Mesodermal cell (in vitro differentiated cells): Measurements from ENCODE around the gene PTBP3.

Experiments used
- H3K27ac ChIP-seq: 2 replicates; pipeline ENCODE4 v1.7.0; 2013; ENCODE audit warnings: mild to moderate bottlenecking, low read depth, low read length, moderate library complexity; ENCODE audit not compliant: severe bottlenecking
- H3K36me3 ChIP-seq: 2 replicates; pipeline ENCODE4 v1.7.1; 2013; ENCODE audit warnings: mild to moderate bottlenecking, low read length, moderate library complexity; ENCODE audit not compliant: control insufficient read depth, insufficient read depth
- H3K4me1 ChIP-seq: one replicate; pipeline ENCODE4 v1.7.1; 2013; ENCODE audit warnings: mild to moderate bottlenecking, low read length; ENCODE audit not compliant: insufficient read depth, control insufficient read depth, poor library complexity, severe bottlenecking
- H3K4me3 ChIP-seq: 2 replicates; pipeline ENCODE4 v1.7.0; 2013; ENCODE audit warnings: low read length, control low read depth, mild to moderate bottlenecking; ENCODE audit not compliant: insufficient read depth, poor library complexity, severe bottlenecking; ENCODE audit errors: extremely low read depth
- H3K9me3 ChIP-seq: 2 replicates; pipeline ENCODE4 v1.7.1; 2013; ENCODE audit warnings: mild to moderate bottlenecking, low read length, moderate library complexity; ENCODE audit not compliant: control insufficient read depth
- WGBS, 2 experiments: methylation state at CpG; one replicate each; pipeline ENCODE4 v1.1.5; 2013; ENCODE audit warnings: missing lambda C conversion rate in 2 of 2; ENCODE audit not compliant: insufficient coverage in 2 of 2; 5-methylcytosine and 5-hydroxymethylcytosine counted together

Gene PTBP3

DNA sequence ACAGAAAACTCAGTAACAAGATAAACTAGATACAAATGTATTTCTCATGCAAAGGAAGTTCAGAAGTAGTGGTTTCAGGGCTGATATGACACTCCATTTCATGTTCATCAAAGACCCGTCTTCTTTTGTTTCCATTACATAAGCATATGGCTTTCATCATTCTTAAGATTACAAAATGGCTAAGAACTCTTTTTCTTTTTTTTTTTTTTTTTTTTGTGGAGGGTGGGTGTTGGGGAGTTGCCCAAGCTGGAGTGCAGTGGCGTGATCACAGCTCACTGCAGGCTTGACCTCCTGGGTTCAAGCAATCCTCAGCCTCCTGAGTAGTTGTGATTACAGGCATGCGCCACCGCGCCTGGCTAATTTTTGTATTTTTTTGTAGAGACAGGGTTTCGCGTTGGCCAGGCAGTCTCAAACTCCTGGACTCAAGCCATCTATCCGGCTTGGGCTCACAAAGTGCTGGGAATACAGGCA, 22.0 kb upstream of the PTBP3 start:
- Histone ChIP-seq H3K9me3 (no peaks in the 10 kb centered on the region), H3K27ac (no peak overlapping the region), H3K4me1 (no peaks in the 10 kb centered on the region), H3K36me3 (no peaks in the 10 kb centered on the region), H3K4me3 (no peak overlapping the region)
- WGBS, 2 experiments = 77 to 92% methylated on average over 5 to 6 of the region's 8 CpGs

GRCh38 chr9:112354081-112354743, 20.8 kb upstream of the PTBP3 start:
- Histone ChIP-seq H3K9me3 (no peaks in the 10 kb centered on the region), H3K4me3 (no peak overlapping the region), H3K27ac (no peak overlapping the region), H3K4me1 (no peaks in the 10 kb centered on the region), H3K36me3 (no peaks in the 10 kb centered on the region)
- WGBS, 2 experiments = 100% methylated on average over 1 of the region's 1 CpG; no CpG with 5 or more reads in 1 of the 2 experiments

DNA sequence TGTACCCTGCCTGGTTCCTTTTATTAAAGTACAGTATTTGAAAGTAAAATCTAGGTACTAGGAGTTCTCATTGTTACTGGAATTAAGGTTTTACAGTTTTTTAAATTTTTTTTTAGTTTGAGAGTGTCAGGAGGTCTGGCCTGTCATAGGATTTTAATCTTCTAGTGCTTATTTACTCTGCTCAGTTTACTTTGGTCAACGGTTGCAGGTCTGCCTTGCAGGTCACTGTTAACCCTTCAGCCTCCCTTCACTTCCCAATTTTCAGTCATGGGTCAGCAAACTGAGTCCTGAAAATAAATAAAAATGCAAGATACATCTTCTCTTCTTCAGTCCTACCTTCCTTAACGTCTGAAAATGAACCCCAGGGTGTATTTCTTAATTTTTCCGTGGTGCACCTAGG, 18.8 kb upstream of the PTBP3 start:
- H3K27ac ChIP-seq = no peak overlapping the region
- no peak overlapping the region for H3K4me3 ChIP-seq
- no peaks in the 10 kb centered on the region for H3K36me3 ChIP-seq
- 77% methylated on average over 3 of the region's 3 CpGs for WGBS, 2 experiments
- no peaks in the 10 kb centered on the region for H3K4me1 ChIP-seq
- H3K9me3 ChIP-seq = no peaks in the 10 kb centered on the region

DNA sequence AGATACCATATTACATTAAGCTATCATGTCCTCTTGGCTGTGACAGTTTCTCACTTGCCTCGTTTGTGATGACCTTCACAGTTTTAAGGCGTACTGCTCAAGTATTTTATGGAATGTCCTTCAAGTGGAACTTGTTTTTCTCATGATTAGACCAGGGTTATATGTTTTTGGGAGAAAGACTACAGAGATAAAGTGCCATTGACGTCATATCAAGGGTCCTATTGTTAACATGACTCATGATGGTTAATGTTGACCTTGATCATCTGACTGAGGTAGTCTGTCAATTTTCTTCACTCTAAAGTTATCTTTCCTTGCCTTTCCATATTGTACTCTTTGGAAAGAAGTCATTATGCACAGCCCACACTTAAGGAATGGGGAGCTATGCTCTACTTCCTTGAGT, 17.8 kb upstream of the PTBP3 start:
- Histone ChIP-seq H3K9me3 (no peaks in the 10 kb centered on the region), H3K4me3 (no peak overlapping the region), H3K36me3 (no peaks in the 10 kb centered on the region), H3K27ac (no peak overlapping the region), H3K4me1 (no peaks in the 10 kb centered on the region)
- WGBS, 2 experiments = 71 to 100% methylated on average over 2 of the region's 3 CpGs

GRCh38 chr9:112349008-112349333, 15.6 kb upstream of the PTBP3 start:
- H3K27ac ChIP-seq = no peak overlapping the region
- 50 to 79% methylated on average over 1 to 2 of the region's 4 CpGs for WGBS, 2 experiments
- H3K4me3 ChIP-seq = no peak overlapping the region
- H3K9me3 ChIP-seq = no peaks in the 10 kb centered on the region
- no peaks in the 10 kb centered on the region for H3K4me1 ChIP-seq
- no peaks in the 10 kb centered on the region for H3K36me3 ChIP-seq

DNA sequence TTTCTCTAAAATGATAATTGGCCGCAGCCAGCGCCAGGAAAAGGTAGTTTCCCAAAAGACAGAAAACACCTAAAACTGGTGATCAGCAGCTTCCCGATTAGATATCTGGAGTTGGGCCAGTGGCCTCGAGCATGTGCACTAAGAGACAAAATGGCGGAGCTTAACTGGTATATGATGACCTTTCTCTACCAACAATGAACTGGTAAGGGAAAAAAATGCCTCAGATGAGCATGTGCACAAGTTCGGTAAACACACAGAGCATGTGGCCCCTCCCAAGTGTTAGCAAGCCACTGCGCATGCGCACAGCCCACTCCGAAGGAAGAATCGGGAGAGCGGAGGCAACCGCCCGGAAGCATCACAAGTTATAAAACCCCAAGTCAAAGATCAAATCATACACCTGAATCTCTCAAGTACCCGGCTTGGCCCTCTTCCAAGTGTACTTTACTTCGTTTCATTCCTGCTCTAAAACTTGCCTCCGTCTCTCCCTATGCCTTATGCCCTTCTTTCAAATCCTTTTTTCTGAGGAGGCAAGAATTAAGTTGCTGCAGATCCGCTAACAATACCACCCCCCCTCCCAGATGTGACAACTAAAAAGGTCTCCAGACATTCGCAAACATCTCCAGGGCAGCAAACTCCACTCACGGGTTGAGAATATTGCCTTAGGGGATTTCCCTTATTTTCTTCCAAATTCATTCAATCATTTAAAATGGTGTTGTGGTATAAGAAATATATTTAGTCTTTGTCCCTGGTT, 15.0 kb upstream of the PTBP3 start:
- Histone ChIP-seq H3K36me3 (no peaks in the 10 kb centered on the region), H3K9me3 (no peaks in the 10 kb centered on the region), H3K4me3 (no peak overlapping the region), H3K27ac (no peak overlapping the region), H3K4me1 (no peaks in the 10 kb centered on the region)
- 77 to 78% methylated on average over 16 to 17 of the region's 19 CpGs for WGBS, 2 experiments

DNA sequence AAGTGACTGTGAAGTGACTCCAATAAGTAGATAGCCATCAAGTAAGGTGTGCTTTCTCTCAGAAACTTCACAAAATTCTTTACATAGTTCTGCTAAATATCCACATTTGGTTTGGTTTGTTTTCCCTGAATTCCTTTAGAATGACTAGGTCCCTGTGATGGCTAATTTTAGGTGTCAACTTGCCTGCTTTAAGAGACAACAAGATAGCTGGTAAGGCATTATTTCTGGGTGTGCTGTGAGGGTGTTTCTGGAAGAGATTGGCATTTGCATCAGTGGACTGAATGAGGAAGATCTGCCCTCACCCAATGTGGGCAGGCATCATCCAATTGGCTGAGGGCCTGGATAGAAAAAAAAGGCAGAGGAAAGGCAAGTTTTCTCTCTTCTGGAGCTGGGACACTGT, 8.3 kb upstream of the PTBP3 start:
- no peaks in the 10 kb centered on the region for H3K36me3 ChIP-seq

GRCh38 chr9:112339886-112340285, 6.5 kb upstream of the PTBP3 start:
- Histone ChIP-seq H3K36me3 (no peaks in the 10 kb centered on the region), H3K9me3 (no peaks in the 10 kb centered on the region), H3K4me3 (no peak overlapping the region), H3K27ac (no peak overlapping the region), H3K4me1 (peaks cover 2% of the 10 kb centered on the region)
- 67 to 82% methylated on average over 1 to 3 of the region's 3 CpGs for WGBS, 2 experiments

More for the DNA sequence above, 8.3 kb upstream of the PTBP3 start:
- peaks cover 2% of the 10 kb centered on the region for H3K4me1 ChIP-seq
- H3K9me3 ChIP-seq = no peaks in the 10 kb centered on the region
- peak overlapping the region; percentile 60 for H3K27ac ChIP-seq
- no peak overlapping the region for H3K4me3 ChIP-seq

- H3K27ac ChIP-seq = no peak overlapping the region
- 83 to 96% methylated on average over 3 of the region's 3 CpGs for WGBS, 2 experiments
These were observed 5.1 kb upstream of the PTBP3 start for GRCh38 chr9:112338561-112338960.

GRCh38 chr9:112337547-112337946, 4.1 kb upstream of the PTBP3 start:
- WGBS, 2 experiments = 50% methylated on average over 1 of the region's 1 CpG; no CpG with 5 or more reads in 1 of the 2 experiments
- Histone ChIP-seq H3K9me3 (no peaks in the 10 kb centered on the region), H3K4me1 (peaks cover 2% of the 10 kb centered on the region), H3K4me3 (no peak overlapping the region), H3K36me3 (no peaks in the 10 kb centered on the region), H3K27ac (no peak overlapping the region)

More at GRCh38 chr9:112338561-112338960, 5.1 kb upstream of the PTBP3 start:
- no peak overlapping the region for H3K4me3 ChIP-seq
- H3K36me3 ChIP-seq = no peaks in the 10 kb centered on the region
- H3K4me1 ChIP-seq = peaks cover 2% of the 10 kb centered on the region
- H3K9me3 ChIP-seq = no peaks in the 10 kb centered on the region

- Histone ChIP-seq H3K36me3 (peaks cover under 1% of the 10 kb centered on the region), H3K27ac (peak overlapping the region; percentile 84), H3K4me1 (no peaks in the 10 kb centered on the region), H3K4me3 (peak overlapping the region; percentile 50), H3K9me3 (no peaks in the 10 kb centered on the region)
- WGBS, 2 experiments = 27 to 54% methylated on average over 3 of the region's 8 CpGs
These were observed 1.0 kb upstream of the PTBP3 start for GRCh38 chr9:112334432-112334841.
